Lower leg skin (tissue), 4 donors: ENCODE data around the gene TKFC. TPM values are rescaled to one million over a fixed set of nuclear protein-coding genes. Genes with fewer than 3 reads are reported as not detected.
"Not testable (repeated sequence)": the region's sequence is repeated elsewhere in the genome, so short reads cannot be mapped to it uniquely, and the experiment has no call there.

Source experiments
- DNase-seq, 2 donors: peaks; one replicate each; pipeline ENCODE4 v3.0.0-alpha.2; 2019; ENCODE audit warnings: low spot score in 2 of 2
- H3K4me3 ChIP-seq: fragments of 200-600 bp; sonication (generic); 2 replicates; pipeline ENCODE4 v1.5.1; 2017; ENCODE audit warnings: mild to moderate bottlenecking, low read depth; ENCODE audit not compliant: poor library complexity, severe bottlenecking
- POLR2A ChIP-seq, 2 donors: fragments of 450-650 bp; IDR thresholded peaks; one replicate each; pipeline ENCODE4 v1.6.1; 2016 to 2017; ENCODE audit warnings: antibody characterized with exemption in 2 of 2, mild to moderate bottlenecking in 1 of 2, moderate library complexity in 1 of 2
- WGBS, 2 donors: methylation state at CpG; one replicate each; pipeline ENCODE4 v1.1.5; 2018; 5-methylcytosine and 5-hydroxymethylcytosine counted together
- intact Hi-C: fragments of 100-400 bp; cut with DNase I; formaldehyde crosslinking; loops from one replicate; pipeline ENCODE4 v1.15.0; 2023; ENCODE audit warnings: low total_unique reads
- total RNA-seq, 4 donors: library from RNA; depleted of rRNA; stranded (reverse); fragments of >200 nt; gene quantifications; one replicate each; pipeline ENCODE4 v1.1.0, GENCODE V29; 2016
- TF ChIP-seq, protein P1 (sequence below), 3 donors: fragments of 450-650 bp; IDR thresholded peaks; one replicate each; pipeline ENCODE4 v1.5.1; 2016; ENCODE audit warnings: antibody characterized with exemption in 3 of 3, mild to moderate bottlenecking in 3 of 3, moderate library complexity in 2 of 3

TKFC gene
- total RNA-seq, 4 donors from 2014 or later: 26.6 to 37.3 (median 33.1) TPM

DNA sequence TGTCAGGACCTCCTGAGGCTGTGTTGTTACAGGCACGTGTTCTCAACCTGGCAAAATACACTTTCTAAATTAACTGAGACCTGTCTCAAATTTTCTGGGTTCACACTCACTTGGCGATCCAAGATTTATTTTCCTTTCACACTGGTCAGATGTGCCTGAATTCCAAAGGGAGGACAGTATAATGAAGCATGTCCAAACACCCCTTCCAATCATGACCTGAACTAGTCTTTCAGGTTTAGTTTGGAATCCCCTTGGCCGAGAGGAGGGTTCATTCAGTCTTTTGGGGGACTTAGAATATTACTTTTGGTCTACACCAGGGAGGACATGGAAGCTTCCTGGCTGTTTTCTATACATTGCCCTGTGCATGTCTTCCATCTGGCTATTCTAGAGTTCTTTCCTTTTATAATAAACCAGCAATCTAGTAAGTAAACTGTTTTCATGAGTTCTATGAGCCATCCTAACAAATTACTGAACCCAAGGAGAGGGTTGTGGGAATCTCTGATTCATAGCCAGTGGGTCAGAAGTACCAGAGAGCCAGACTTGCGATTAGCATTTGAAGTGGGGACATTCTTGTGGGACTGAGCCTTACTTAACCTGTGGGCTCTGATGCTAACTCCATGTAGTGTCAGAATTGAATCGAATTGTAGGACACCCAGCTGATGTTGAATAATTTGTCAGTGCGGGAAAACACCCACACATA, 44.6 kb downstream of the TKFC start:
- no peak for TF ChIP-seq POLR2A (IDR thresholded peaks at IDR 0.05)
- TF ChIP-seq, protein P1, sequence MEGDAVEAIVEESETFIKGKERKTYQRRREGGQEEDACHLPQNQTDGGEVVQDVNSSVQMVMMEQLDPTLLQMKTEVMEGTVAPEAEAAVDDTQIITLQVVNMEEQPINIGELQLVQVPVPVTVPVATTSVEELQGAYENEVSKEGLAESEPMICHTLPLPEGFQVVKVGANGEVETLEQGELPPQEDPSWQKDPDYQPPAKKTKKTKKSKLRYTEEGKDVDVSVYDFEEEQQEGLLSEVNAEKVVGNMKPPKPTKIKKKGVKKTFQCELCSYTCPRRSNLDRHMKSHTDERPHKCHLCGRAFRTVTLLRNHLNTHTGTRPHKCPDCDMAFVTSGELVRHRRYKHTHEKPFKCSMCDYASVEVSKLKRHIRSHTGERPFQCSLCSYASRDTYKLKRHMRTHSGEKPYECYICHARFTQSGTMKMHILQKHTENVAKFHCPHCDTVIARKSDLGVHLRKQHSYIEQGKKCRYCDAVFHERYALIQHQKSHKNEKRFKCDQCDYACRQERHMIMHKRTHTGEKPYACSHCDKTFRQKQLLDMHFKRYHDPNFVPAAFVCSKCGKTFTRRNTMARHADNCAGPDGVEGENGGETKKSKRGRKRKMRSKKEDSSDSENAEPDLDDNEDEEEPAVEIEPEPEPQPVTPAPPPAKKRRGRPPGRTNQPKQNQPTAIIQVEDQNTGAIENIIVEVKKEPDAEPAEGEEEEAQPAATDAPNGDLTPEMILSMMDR (IDR thresholded peaks at IDR 0.05): no peak
- intact Hi-C loops: no loop called here
- no peak for DNase-seq
- no peak overlapping the region for H3K4me3 ChIP-seq
- WGBS, 2 donors: 76 to 80% methylated on average over 6 of the region's 6 CpGs

DNA sequence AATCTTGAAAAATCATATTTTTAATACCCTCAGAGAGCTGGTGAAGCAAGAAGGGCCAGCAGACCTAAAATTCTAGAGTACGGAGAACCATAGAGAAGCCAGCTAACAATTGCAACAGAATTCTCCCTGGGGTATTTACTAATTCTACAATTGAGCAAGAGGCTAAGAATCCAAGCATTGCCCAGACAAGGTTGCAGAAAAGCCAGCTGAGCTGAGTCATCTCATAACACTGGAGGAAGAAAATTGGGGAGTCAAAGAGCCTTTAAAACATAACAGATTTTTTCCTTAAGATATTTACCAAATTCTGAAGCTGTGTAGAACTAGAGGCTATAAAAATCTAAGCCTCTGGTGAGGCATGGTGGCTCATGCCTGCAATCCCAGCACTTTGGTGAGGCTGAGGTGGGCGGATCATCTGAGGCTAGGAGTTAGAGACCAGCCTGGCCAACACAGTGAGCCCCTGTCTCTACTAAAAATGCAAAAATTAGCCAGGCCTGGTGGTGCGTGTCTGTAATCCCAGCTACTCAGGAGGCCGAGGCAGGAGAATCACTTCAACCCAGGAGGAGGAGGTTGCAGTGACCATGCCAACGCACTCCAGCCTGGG, 45.8 kb downstream of the TKFC start:
- intact Hi-C loops: no loop called here
- TF ChIP-seq, protein P1 (IDR thresholded peaks at IDR 0.05): no peak
- no peak for TF ChIP-seq POLR2A (IDR thresholded peaks at IDR 0.05)
- 41 to 51% methylated on average over 5 of the region's 5 CpGs for WGBS, 2 donors
- H3K4me3 ChIP-seq: no peak overlapping the region
- DNase-seq: peak in 1 of 2 donors; percentile 67

DNA sequence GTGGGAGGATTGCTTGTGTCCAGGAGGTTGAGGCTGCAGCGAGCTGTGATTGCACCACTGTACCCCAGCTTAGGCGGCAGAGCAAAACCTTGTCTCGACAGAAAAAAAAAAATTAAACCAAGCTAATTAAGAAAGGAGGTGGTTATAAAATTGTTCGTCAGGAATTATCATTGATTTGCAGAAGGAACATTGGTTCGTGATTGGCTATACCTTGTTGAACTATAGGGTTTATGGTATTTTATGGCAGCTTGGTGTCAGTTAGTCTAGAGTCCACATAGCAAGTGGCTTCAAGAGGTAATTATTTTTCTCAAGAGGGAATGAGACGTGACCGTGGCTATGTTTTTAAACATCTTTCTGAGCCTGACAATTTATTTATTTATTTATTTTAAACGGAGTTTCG, 47.9 kb downstream of the TKFC start:
- intact Hi-C loops: loop anchor here (10.0 kb wide), 1 partner anchor 126 kb away; no protein-coding TSS in a partner anchor
- no peak for TF ChIP-seq POLR2A (IDR thresholded peaks at IDR 0.05)
- TF ChIP-seq, protein P1 (IDR thresholded peaks at IDR 0.05): no peak
- no peak for DNase-seq
- no peak overlapping the region for H3K4me3 ChIP-seq
- 93 to 94% methylated on average over 9 of the region's 9 CpGs for WGBS, 2 donors

DNA sequence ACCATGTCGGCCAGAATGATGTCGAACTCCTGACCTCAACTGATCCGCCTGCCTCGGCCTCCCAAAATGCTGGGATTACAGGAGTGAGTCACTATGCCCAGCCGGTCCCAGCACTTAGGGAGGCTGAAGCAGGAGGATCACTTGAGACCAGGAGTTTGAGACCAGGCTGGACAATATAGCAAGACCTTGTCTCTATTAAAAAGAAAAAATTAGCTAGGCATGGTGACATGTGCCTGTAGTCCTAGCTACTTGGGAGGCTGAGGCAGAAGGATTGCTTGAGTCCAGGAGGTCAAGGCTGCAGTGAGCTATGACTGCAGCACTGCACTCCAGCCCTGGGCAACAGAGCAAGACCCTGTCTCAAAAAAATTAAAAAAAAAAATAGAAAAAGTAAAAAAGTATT, 50.8 kb downstream of the TKFC start:
- not testable (repeated sequence) for DNase-seq, H3K4me3 ChIP-seq
- WGBS, 2 donors: 95 to 97% methylated on average over 5 of the region's 5 CpGs
- intact Hi-C loops: loop anchor here (10.0 kb wide), 1 partner anchor 129 kb away; no protein-coding TSS in a partner anchor

DNA sequence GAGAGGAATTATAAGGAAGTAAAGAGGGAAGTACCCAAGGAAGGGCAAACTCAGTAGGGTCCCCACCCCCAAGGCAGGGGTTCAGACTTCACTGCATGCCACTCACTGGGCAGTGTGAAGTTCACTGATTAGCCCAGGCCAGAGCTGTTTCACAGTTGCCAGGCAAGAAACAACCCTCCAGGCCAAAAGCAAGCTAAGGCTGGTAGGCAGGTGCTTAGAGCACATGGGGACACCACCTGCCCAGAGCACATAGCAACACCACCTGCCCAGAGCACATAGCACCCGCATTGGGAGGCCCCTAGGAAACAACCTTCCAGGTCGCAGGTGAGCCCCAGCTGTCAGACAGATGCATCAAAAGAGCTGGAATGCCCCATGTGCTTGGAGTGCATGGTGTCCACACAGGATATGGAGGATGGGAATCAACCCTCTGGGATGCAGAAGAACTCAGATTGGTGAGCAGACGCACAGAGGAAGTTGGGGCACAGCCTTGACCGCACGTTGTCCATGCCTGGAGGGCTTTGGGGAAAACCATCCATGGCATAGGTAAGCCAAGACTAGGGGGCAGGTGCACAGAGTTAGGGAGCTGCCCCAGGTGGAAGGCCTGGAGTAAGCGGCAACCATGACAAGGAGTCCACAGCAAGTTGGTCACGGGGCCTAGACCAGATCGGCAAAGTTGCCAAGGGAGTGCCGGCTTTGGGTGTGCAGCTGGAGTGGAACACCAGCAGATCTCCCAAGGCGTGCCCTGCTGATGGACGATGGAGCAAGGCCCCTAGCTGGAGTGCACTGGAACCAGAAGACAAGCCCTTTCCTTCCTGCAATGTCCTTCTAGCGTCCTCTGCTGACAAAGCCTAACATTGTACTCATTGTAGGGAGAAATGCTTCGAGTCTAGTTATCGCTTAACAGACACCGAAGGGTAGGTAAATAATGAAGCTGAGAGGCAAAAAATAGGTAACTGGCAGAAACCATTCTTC, 51.5 kb downstream of the TKFC start:
- TF ChIP-seq, protein P1 (IDR thresholded peaks at IDR 0.05): no peak
- TF ChIP-seq POLR2A (IDR thresholded peaks at IDR 0.05): no peak
- intact Hi-C loops: loop anchor here (5.0 to 10.0 kb wide), 2 partner anchors 47 to 130 kb away; no protein-coding TSS in a partner anchor
- no peak for DNase-seq
- no peak overlapping the region for H3K4me3 ChIP-seq
- WGBS, 2 donors: 69 to 72% methylated on average over 15 of the region's 15 CpGs

DNA sequence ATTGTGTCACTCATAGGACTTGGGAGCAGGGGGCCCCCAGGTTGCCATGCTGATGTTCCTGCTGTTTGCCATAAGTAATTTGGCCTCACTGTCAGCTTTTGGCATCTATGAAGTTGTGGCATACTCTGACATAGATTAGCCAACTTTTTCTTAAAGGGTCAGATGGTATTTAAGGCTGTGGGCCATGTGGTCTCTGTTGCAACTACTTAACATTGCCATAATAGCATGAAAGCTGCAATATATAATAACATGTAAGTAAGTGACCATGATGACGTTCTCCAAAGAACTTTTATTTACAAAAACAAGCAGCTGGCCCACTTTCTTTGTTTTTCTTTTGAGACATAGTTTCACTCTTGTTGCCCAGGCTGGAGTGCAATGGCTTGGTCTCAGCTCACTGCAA, 57.1 kb downstream of the TKFC start:
- no peak for DNase-seq
- intact Hi-C loops: no loop called here
- WGBS, 2 donors: 90 to 93% methylated on average over 1 of the region's 1 CpG
- H3K4me3 ChIP-seq: no peak overlapping the region
- TF ChIP-seq, protein P1 (IDR thresholded peaks at IDR 0.05): no peak
- TF ChIP-seq POLR2A (IDR thresholded peaks at IDR 0.05): no peak
